ENCODE measurements around the gene RAB5IF. TPM values are rescaled to one million over a fixed set of nuclear protein-coding genes. Genes with fewer than 3 reads are reported as not detected.

Gene RAB5IF
- total and polyA plus RNA-seq, 2 of the 8 experiments (the other 6 are each of a cell fraction or from before 2014, with no cell fraction given) = 95.5 to 148 TPM

GRCh38 chr20:36614781-36615557 lies 9.4 kb downstream of the RAB5IF start:
- H3K9ac ChIP-seq (replicated peaks in 1 of 4; ENCODE audit: extremely low read depth in 1 of 4, low read depth in 3 of 4, low read length in 3 of 4) = no peak overlapping the region
- peak overlapping the region; percentile 16; the same call in 1 of the 2 replicates for H2BK5ac ChIP-seq (ENCODE audit: low read depth, low read length)
- H3K18ac ChIP-seq (ENCODE audit: extremely low read depth, low read length) = no peak overlapping the region
- no peak overlapping the region for H2AFZ ChIP-seq (ENCODE audit: low read length)
- H3K79me2 ChIP-seq (ENCODE audit: control insufficient read depth in 1 of 2, insufficient read depth in 2 of 2, low read length in 2 of 2) = no peaks in the 10 kb centered on the region
- no peak overlapping the region for H3K4me3 ChIP-seq (ENCODE audit: extremely low read depth in 1 of 4, insufficient read depth in 2 of 4, low read depth in 3 of 4, low read length in 4 of 4)
- H3K56ac ChIP-seq (replicated peaks; ENCODE audit: insufficient read length, low read depth, low read length) = no peak overlapping the region
- 93% methylated on average over 14 of the region's 14 CpGs; no CpG with 5 or more reads in 1 of the 2 experiments for WGBS, 2 experiments (ENCODE audit: extremely low coverage in 1 of 2, insufficient coverage in 1 of 2, insufficient read length in 1 of 2, insufficient replicate concordance in 2 of 2, low coverage in 1 of 2, low lambda C conversion rate in 2 of 2, missing lambda C conversion rate in 1 of 2)
- H3K4me1 ChIP-seq (replicated peaks in 1 of 4; ENCODE audit: control insufficient read depth in 3 of 4, insufficient read depth in 4 of 4, low read length in 3 of 4) = no peaks in the 10 kb centered on the region
- H3K9me3 ChIP-seq (ENCODE audit: insufficient read depth in 2 of 2, low read depth in 1 of 2, low read length in 1 of 2) = no peaks in the 10 kb centered on the region
- H2BK15ac ChIP-seq (ENCODE audit: low read length) = no peak overlapping the region
- H4K20me1 ChIP-seq (replicated peaks in 1 of 2; ENCODE audit: control insufficient read depth in 1 of 2, insufficient read depth in 2 of 2, low read length in 2 of 2) = peaks cover 0 to 4% of the 10 kb centered on the region in 2 experiments
- H4K8ac ChIP-seq (ENCODE audit: extremely low read depth, insufficient read depth, low read length) = no peak overlapping the region
- CTCF ChIA-PET (ENCODE audit: partially characterized antibody) = interaction anchor here (0.6 to 6.9 kb wide), 9 partner anchors 9 to 268 kb away, joined by 3 to 92 read pairs (median 5); partner anchors contain the start of gene RAB5IF
- H3K27me3 ChIP-seq (replicated peaks in 1 of 4; ENCODE audit: control insufficient read depth in 3 of 4, extremely low read depth in 1 of 4, insufficient read depth in 3 of 4, low read length in 3 of 4) = no peaks in the 10 kb centered on the region
- H3K14ac ChIP-seq (ENCODE audit: insufficient read length) = no peak overlapping the region
- H3K4me2 ChIP-seq (ENCODE audit: insufficient read depth in 1 of 2, low read depth in 2 of 2, low read length in 2 of 2) = no peak overlapping the region
- H3K27ac ChIP-seq (ENCODE audit: low read depth, low read length) = no peak overlapping the region
- no peak overlapping the region for H4K91ac ChIP-seq (replicated peaks; ENCODE audit: insufficient read length, low read length)
- no peak overlapping the region for H3K4ac ChIP-seq (replicated peaks; ENCODE audit: insufficient read length, low read depth, low read length)
- H2BK12ac ChIP-seq (ENCODE audit: low read depth, low read length) = no peak overlapping the region
- H2BK20ac ChIP-seq (ENCODE audit: low read length) = no peak overlapping the region
- H4K5ac ChIP-seq (ENCODE audit: insufficient read length, low read depth, low read length) = no peak overlapping the region
- TF ChIP-seq CEBPB (IDR thresholded peaks at IDR 0.05; ENCODE audit: low read depth, low read length) (no peak), TCF12 (IDR thresholded peaks at IDR 0.05; ENCODE audit: low read depth, low read length) (no peak), EP300 (IDR thresholded peaks at IDR 0.05; ENCODE audit: borderline replicate concordance in 1 of 2, low read depth in 2 of 2, low read length in 2 of 2) (no peak), SIN3A (conservative IDR thresholded peaks at IDR 0.05 in 1 of 2, IDR thresholded peaks at IDR 0.05 in 1 of 2; ENCODE audit: low read depth in 1 of 2, low read length in 2 of 2) (no peak)
- no peak overlapping the region for H2BK120ac ChIP-seq (replicated peaks; ENCODE audit: low read depth, low read length)
- H3K36me3 ChIP-seq (ENCODE audit: control insufficient read depth in 2 of 4, insufficient read depth in 4 of 4, low read length in 3 of 4) = peaks cover 7 to 27% (median 24%) of the 10 kb centered on the region in 4 experiments
- DNase-seq (ENCODE audit: low read depth in 1 of 2, low spot score in 2 of 2) (no peak), FAIRE-seq (no peak)
- H3K23ac ChIP-seq (ENCODE audit: insufficient read length) = no peak overlapping the region
- POLR2A ChIA-PET (ENCODE audit: partially characterized antibody) = interaction anchor here (1.0 to 2.2 kb wide), 4 partner anchors 9 to 62 kb away, joined by 3 to 10 read pairs (median 4); partner anchors contain the start of gene RAB5IF
- no peak overlapping the region for H2AK5ac ChIP-seq (ENCODE audit: low read depth, low read length)
- no peaks in the 10 kb centered on the region for H3K23me2 ChIP-seq (ENCODE audit: low read depth, low read length)
- no peaks in the 10 kb centered on the region for H3K79me1 ChIP-seq (ENCODE audit: low read depth, low read length)
